DMS 273 (cell line): ENCODE results near the gene AGMO.
"Not testable (repeated sequence)": the region's sequence is repeated elsewhere in the genome, so short reads cannot be mapped to it uniquely, and the experiment has no call there.

Experiments
- DNase-seq: peaks from one replicate; lab custom pipeline; 2025; ENCODE audit not compliant: unreplicated experiment; lab: John Stamatoyannopoulos, UW

The AGMO gene

DNA sequence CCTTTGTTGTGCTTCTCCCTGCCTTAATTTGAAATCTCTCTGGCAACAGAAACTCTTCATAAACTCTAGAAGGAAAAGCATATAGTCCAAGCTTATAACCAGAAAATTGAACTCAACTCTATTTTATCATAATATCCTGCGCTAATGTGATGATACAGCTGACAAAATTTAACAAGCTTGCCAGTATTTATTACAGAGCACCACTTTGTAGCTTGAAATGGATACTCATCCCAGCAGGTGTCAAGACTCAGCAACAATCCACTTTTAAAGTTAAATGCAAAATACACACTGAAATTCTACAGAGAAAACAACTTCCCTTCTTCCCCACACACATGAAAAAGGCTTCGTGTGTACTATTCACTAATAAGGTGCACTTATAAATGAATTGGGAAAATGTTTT, 228.9 kb downstream of the AGMO start:
- no peak for DNase-seq

DNA sequence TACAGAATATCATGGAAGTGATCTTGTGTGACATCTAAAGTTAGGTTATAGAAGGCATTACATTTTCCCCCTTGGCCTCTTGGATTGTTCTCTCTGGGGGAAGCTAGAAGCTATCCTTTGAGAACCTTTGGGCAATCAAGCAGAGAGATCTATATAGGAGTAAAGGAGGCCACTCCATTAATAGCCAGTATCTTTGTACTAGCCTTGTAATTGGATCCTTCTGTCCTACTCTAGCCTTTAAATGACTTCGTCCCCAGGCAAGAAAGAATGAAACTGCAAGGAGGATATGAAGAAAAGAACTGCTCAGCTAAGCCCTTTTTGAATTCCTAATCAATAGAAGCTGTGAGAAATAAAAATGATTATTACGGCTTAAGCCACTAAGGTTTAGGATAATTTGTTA, 230.9 kb downstream of the AGMO start:
- no peak for DNase-seq

DNA sequence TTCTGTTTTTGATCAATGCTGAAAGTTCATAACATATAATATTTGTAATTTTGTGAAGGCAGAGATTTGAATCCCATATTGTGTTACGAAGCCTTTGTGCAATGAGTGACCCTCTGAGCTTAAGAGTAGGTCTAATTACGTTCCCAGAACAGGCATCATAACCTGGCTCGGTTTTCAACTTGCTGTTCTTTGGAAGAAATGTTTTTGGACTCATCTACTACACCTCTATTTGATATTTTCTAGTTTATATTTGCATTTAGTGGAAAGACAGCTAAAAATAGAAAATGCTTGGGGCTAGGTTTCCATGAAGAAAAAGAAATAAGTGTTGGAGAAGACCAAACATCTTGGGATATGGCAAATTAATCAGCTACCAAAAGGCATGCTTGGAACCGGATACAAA, 234.8 kb downstream of the AGMO start:
- no peak for DNase-seq

DNA sequence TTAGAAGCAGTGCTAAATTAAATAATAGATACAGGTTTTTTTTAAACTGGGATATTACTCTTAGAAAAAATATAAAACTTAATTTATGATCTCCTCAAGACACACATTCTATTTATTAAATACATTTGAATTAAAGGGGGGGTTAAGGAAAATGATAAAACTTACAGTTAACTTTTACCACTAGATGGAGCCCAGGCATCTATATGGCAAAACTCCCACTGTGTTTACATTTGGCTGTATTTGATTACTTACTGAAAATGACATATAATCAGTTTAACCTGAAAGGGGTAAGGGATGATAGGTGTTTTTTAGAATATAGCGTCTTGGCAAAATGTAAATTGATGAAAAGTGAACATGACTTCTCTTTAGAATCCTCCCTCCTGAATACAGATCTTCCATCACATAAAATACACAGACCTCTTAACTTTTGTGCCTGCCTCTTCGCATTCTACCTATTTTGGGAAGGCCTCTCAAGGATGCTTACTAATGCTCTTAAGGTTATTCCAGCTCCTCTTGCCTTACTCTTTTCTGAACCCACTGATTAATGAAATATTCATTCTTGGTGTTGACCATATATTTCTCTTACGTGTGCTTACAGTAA, 235.7 kb downstream of the AGMO start:
- peak; percentile 66 for DNase-seq

DNA sequence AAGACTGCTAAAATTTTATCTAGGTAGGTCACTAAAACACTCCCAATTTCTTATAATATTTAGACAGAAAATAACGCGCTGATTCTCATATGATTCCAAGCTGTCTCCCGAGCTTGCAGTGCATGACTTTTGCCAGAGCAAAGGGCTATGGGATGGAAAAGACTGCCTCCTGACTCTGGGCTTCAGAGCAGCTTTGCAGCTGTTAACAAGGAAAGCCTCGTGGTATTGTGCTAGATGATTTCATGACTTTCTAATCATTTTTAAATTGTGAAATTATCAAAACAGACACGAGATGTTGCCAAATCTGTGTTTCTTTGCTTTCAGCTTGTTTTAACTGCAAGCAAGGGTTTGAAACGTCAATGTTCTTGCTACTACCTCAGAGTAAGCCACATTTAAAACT, 238.3 kb downstream of the AGMO start:
- DNase-seq: peak; percentile 7

DNA sequence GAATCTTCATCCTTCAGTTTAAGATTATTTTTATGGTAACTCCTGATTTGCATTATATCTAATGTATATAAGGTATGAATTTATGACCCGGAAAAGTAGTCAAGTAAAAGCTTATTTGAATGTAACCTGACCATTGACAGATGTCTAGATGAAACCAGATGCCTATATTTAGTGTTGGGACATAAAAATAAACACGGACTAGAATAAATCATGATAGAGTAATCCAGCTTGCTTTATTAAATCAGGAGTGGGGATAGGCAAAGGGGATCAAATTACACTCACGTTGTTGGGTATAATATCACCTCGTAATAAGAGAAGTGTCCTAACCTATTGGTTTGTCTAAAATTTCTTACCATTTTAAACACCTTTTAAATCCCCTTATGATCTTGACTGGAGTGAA, 244.6 kb downstream of the AGMO start:
- DNase-seq: peak; percentile 75

DNA sequence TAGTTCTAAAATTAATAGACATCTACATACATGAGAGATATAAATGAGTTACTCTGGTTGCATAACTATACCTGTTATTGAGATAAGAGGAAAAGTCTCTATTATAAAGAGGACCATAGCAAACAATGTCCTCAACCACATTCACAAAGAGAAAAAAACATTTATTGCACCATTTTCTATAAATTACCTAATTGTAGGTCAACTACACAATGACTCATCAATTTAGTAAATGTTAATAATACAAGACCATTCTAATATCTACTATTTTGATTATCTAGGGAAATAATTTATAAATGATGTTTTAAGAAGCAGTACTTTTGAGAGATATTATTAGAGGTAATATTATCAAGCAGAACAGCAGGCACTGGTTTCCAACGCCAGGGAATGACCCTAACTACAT, 246.1 kb downstream of the AGMO start:
- DNase-seq: no peak

DNA sequence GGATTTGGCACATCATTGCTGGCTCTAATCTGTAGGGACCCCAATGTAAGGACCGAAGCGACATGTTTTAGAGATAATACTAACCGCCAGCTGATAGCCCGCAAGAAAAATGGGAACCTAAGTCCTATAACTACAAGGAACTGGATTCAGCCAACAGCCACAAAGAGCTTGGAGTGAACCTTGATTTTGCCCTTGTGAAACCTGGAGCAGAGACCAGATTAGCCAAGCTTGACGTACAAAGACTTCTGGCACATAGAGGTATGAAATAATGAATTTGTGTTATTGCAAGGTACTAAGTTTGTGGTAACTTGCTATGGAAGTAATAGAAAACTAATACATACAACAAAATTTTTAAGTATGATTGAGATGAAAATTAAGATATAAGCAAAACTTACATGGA, 246.9 kb downstream of the AGMO start:
- no peak for DNase-seq

DNA sequence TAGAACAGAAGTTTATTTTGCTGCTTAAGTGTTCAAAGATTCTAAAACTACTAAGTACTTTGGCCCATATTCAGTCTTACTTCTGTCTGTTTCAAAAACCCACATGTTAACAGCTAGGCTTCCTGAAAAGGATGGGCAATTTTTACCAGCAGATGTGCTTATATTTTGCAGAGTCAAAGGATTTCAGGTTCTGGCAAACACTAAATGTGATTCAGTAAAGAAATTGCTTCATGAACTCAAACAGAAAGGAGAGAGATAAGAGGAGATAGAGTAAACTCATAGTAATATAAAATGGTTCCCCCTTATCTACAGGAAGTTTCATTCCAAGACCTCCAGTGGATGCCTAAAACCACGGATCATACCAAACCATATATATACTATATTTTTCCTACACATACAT, 248.5 kb downstream of the AGMO start:
- DNase-seq: no peak

DNA sequence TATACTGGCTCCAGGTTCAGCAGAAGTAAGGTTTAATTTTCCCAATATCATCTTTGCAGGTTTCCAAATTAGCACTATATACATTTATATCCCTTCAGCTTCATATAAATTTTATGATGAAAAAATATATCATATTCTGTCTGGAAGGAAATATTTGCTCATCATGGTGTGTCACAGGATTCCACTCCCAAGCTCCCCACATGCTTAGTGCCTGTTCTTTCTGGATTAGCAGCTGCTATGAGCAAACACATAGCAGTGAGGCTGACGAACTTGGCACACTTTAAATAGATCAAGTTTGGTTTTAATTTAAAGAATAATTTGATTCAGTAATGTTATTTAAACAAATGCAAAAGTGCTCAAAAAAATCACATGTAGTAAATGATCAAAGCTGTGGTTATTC, 251.9 kb downstream of the AGMO start:
- no peak for DNase-seq

DNA sequence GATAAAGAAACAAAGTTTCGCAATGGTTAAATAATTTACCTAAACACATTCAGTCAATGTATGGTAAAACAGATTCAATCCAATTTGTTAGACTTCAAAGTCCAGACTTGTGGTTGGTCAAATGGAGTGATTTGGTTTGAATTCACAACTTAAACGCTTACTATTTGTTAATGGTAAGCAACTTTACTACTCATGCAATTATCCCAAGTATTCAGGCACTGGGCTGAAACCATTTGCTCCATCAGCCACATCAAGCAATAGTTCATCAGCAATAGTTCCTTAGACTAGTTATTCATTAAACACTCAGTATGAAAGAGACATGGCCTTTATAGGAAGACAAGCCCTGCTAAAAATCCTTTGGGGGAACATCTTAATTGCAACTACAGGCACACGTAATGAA, 253.0 kb downstream of the AGMO start:
- DNase-seq: no peak

DNA sequence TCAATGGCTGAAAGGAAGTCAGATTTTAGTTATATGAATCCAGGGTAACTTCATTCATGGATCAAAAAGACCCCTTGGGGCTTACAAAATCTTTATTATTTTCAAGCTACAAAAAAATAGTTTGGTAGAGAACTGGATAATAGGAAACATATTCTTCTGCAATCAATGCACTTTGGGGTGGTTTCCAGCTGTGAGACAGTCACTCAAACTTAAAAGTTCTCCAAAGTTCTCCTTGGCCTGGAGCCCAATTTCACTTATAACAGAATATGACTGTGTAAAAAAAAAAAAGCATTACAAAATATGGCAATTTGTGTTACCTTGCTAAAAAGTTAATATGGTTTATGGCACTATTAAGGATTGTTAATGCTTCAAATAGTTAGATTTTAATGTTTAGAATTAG, 255.5 kb downstream of the AGMO start:
- DNase-seq: no peak

DNA sequence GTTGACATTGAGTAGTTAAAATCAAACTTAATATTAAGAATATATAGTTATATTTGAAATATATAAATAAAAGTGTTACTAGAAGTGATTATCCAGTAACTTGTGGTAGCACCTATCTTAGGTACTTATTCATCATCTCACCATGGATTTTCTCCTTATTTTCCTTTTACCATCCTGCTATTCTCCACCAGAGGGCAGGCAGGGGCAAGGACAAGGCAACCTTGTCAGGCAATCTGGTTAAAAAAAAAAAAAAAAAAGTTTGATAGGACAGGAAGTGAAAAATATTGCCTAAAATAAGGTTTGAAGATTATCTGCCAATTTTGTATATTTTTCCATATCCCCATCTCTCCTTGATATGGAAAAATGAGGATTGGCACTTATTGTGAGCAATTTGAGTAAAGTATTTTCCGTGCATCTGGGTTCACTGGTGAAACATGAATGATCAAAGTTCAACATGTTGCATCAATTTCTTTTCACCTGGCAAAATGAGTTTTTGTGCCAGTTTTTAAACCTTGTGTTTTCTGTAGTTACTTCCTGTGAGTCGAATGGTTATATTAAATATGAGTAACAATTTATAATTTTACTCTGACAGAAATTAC, 256.7 kb downstream of the AGMO start:
- peak; percentile 78 for DNase-seq

DNA sequence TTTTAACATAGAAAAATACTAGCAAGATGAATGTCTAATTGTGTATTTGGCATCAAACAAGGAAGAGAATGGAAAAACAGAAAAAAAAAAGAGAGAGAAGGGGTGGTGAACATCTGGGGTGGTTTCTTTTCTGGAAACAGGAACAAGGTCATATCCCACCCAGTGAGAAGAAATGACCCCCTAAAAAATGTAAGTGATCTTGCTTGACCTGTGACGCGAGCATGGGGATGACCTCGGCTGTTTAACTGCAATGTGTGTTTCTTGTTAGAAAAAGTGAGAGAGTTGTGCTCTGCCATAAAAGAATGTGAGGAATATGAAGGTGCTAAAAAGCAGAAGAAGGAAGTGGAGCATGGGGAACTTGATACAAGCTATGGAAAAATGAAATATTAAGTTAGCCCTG, 258.5 kb downstream of the AGMO start:
- no peak for DNase-seq

DNA sequence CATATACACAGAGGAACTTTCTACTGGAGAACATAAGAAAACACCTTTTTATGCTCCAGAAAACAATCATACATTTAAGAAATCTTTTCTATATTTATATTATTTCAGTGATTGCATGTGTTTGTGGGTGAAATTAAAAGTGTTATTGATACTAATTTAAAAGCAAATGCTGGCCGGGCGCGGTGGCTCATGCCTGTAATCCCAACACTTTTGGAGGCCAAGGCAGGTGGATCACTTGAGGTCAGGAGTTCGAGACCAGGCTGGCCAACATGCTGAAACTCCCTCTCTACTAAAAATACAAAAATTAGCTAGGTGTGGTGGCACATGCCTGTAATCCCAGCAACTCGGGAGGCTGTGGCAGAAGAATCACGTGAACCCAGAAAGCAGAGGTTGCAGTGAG, 260.8 kb downstream of the AGMO start:
- DNase-seq: not testable (repeated sequence)

DNA sequence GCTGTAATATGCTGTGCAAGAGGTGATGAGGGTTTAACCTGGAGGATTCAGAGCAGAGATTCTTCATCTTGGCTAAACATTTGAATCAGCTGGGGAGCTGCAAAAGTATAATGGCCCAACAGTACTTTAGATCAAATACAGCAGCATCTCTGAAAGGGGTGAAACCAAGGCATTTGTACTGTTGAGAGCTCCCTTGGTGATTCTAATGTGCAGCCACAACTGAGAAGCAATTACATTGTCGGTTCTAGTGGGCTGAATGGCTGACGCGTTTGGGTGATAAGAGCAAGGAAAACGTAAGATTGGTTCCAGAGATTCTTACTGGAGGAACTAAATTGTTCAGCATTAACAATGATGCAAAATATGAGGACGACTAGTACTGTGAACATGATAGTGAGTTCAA, 269.7 kb downstream of the AGMO start:
- no peak for DNase-seq

DNA sequence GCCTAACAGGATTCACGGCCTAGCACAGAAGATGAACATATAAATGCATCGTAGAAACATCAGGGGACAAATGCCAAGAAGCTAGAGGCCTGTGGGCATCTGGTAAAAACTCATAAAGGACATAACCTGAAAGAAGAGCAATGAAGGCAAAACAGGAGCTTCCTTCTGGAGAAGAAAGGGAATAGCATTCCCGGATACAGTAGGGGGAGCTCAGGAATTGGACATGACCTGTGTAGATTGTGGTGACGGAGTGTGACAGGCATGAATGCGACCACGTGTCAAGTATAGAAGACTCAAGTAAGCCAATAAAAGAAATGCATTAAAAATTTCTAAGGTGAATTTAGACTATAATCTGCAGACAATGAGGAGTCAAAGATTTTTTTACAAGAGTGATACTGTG, 270.1 kb downstream of the AGMO start:
- no peak for DNase-seq

DNA sequence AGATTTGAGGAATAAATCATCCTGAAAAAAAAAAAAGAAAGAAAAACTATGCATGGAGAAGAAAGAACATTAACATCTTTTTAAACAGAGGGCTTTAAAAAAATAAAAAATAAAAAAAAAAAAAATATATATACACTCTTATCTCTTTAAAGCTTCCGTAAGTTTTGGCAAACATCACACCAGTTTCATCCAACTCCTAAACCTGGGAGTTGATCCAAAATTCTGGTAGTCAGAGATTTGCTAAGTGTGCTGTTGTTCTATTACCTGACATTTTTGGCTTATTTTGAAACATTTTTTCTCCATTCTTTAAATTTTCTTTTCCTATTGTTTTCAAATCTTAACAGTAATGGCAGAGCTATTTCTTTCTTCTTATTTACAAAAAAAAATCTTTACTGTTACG, 273.1 kb downstream of the AGMO start:
- no peak for DNase-seq

DNA sequence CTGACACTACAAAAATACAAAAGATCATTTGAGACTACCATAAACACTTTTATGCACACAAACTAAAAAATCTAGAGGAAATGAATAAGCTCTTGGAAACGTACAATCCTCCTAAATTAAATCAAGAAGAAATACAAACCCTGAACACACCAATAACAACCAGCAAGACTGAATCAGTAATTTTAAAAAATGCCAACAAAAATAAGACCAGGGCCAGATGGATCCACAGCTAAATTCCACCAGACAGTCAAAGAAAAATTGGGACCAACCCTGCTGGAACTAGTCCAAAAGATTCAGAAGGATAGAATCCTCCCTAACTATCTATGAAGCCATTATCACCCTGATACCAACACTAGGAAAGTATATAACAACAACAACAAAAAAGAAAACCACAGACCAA, 277.4 kb downstream of the AGMO start:
- no peak for DNase-seq

DNA sequence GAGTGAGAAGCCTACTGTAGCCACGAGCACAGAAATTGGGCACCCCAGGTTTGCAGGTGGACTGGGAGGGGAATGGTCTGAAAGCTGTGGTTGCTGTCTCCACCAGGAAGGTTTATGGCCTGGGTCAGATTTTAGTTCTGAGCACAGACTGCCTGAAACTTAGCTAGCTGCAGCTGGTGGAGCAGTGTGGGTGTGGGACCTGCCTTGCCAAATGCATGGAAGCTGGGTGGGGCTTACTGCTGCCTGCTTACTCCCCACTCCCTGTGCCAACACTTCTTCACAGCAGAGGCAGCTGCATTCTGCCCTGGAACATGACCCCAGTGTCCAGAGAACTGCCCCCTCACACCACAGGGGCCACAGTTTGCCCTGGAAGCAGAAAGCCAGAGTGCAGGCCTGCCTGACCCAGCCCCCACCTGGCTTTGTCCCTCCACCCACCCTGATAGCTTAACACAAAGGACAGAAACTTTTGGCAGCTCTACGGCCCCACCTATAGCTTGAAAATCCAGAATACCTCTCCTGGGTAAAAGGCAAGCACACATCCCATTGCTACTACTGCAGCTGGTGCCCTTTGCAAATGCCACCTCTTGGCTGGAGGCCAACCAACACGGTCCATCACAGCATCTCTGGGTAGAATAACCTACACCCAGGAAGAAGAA, 281.6 kb downstream of the AGMO start:
- DNase-seq: peak; percentile 12

DNA sequence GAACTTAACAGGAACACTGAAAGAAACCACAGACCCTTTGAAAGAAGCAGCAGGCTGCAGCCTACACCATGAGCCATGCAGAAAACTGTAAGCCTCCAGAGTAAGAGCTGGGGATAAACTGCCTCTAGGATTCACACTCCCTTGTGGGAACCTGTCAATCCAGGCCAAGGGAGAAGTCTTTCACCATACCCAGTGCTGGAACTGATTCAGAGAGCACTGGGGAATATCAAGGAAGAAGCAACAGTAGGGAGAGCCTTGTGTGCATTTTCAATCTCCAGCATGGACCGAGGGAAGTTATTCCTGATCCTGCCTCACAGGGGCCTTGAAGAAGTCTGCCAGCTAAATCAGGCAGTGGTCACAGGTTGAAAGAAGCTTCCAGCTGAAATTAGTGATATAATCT, 282.2 kb downstream of the AGMO start:
- no peak for DNase-seq

DNA sequence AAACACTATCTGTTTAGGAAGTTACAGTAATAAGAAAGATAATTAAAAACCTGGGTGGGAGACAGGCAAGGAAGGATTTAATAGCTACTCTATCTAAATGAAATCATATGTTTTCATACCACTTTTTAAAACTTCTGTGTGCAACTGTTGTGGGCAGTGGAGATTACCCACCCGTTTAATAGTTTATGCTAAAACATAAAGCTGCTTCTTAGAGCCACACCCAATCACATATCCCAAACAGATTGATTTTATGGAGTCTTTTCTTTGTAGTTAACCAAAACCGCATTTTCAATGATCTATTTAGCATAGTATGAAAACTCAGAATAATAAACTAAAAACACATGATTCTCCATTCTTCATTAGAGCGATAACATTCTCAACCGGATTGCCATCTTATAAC, 304.1 kb downstream of the AGMO start:
- DNase-seq: no peak

DNA sequence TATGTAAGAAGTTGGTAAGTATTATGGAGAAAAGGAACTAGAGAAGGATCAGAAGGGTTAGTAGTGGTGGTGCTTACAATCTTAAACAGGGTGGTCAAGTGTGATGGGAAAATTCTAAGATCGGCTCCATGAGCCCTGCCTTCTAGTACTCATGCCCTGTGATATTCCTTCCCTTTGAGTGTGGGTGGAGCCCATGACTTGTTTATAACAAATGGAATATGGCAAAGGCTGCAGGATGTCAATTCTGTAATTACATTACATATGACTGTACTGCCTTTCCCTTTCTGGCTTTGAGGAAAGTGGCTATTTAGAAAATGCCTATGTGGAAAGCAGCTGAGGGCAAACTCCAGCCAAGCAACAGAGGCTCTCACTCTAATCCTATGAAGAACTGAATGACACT, 309.6 kb downstream of the AGMO start:
- DNase-seq: no peak
